Measurements from ENCODE around the gene HOXD9. TPM values are rescaled to one million over a fixed set of nuclear protein-coding genes. Genes with fewer than 3 reads are reported as not detected.

Gene HOXD9
- total RNA-seq, 1 donor from 2014 or later, result 0.16 TPM

GRCh38 chr2:176135035-176135440, 12.5 kb downstream of the HOXD9 start:
- Histone ChIP-seq H3K9me3 (replicated peaks) (no peaks in the 10 kb centered on the region), H3K27me3 (ENCODE audit: low read depth) (peaks cover 100% of the 10 kb centered on the region), H3K36me3 (no peaks in the 10 kb centered on the region), H3K27ac (replicated peaks) (peak overlapping the region; percentile 1), H3K4me3 (no peak overlapping the region), H3K4me1 (peaks cover 25% of the 10 kb centered on the region)
- intact Hi-C loops (cut with micrococcal nuclease), result loop anchor here (5.0 to 10.0 kb wide), 3 partner anchors 417 to 680 kb away; no protein-coding TSS in a partner anchor
- no peak for DNase-seq
- no peak for TF ChIP-seq CTCF (IDR thresholded peaks at IDR 0.05; ENCODE audit: borderline replicate concordance)

- DNase-seq, result no peak
- H3K4me3 ChIP-seq, result peak overlapping the region; percentile 64
- H3K36me3 ChIP-seq, result no peaks in the 10 kb centered on the region
- intact Hi-C loops (cut with micrococcal nuclease), result loop anchor here (5.0 to 10.0 kb wide), 3 partner anchors 416 to 678 kb away; no protein-coding TSS in a partner anchor
- TF ChIP-seq CTCF (IDR thresholded peaks at IDR 0.05; ENCODE audit: borderline replicate concordance), result no peak
- peak overlapping the region; percentile 71 for H3K27ac ChIP-seq (replicated peaks)
- peaks cover 100% of the 10 kb centered on the region for H3K27me3 ChIP-seq (ENCODE audit: low read depth)
- no peaks in the 10 kb centered on the region for H3K9me3 ChIP-seq (replicated peaks)
- H3K4me1 ChIP-seq, result peaks cover 27% of the 10 kb centered on the region
Observed at GRCh38 chr2:176136374-176137251, 14.1 kb downstream of the HOXD9 start.

- H3K36me3 ChIP-seq, result no peaks in the 10 kb centered on the region
- H3K27ac ChIP-seq (replicated peaks), result peak overlapping the region; percentile 71
- TF ChIP-seq CTCF (IDR thresholded peaks at IDR 0.05; ENCODE audit: borderline replicate concordance), result no peak
- H3K9me3 ChIP-seq (replicated peaks), result no peaks in the 10 kb centered on the region
- peaks cover 27% of the 10 kb centered on the region for H3K4me1 ChIP-seq
- H3K27me3 ChIP-seq (ENCODE audit: low read depth), result peaks cover 100% of the 10 kb centered on the region
- H3K4me3 ChIP-seq, result peak overlapping the region; percentile 64
- intact Hi-C loops (cut with micrococcal nuclease), result loop anchor here (5.0 to 10.0 kb wide), 3 partner anchors 415 to 678 kb away; no protein-coding TSS in a partner anchor
- DNase-seq, result no peak
Observed at GRCh38 chr2:176137252-176137580, 14.7 kb downstream of the HOXD9 start.

GRCh38 chr2:176137906-176138305, 15.4 kb downstream of the HOXD9 start:
- no peak for TF ChIP-seq CTCF (IDR thresholded peaks at IDR 0.05; ENCODE audit: borderline replicate concordance)
- Histone ChIP-seq H3K27ac (replicated peaks) (no peak overlapping the region), H3K9me3 (replicated peaks) (no peaks in the 10 kb centered on the region), H3K4me1 (peaks cover 27% of the 10 kb centered on the region), H3K36me3 (no peaks in the 10 kb centered on the region), H3K4me3 (peak overlapping the region; percentile 64), H3K27me3 (ENCODE audit: low read depth) (peaks cover 100% of the 10 kb centered on the region)
- no peak for DNase-seq
- intact Hi-C loops (cut with micrococcal nuclease), result loop anchor here (5.0 to 10.0 kb wide), 3 partner anchors 414 to 677 kb away; no protein-coding TSS in a partner anchor

- Histone ChIP-seq H3K9me3 (replicated peaks) (no peaks in the 10 kb centered on the region), H3K27me3 (ENCODE audit: low read depth) (peaks cover 100% of the 10 kb centered on the region), H3K27ac (replicated peaks) (peak overlapping the region; percentile 45), H3K4me1 (peaks cover 27% of the 10 kb centered on the region), H3K4me3 (no peak overlapping the region), H3K36me3 (no peaks in the 10 kb centered on the region)
- no peak for DNase-seq
- no peak for TF ChIP-seq CTCF (IDR thresholded peaks at IDR 0.05; ENCODE audit: borderline replicate concordance)
- intact Hi-C loops (cut with micrococcal nuclease), result loop anchor here (5.0 to 10.0 kb wide), 3 partner anchors 414 to 676 kb away; no protein-coding TSS in a partner anchor
Observed at GRCh38 chr2:176138526-176138922, 16.0 kb downstream of the HOXD9 start.

Data from left ventricle myocardium inferior (tissue), 1 donor.